D721Med (cell line): ENCODE results near the gene SLCO6A1.

Source experiments
- DNase-seq: peaks from one replicate; pipeline ENCODE4 v3.0.0; 2011; ENCODE audit warnings: low spot score; ENCODE audit not compliant: insufficient read length
- FAIRE-seq: peaks from 2 replicates; lab custom pipeline; 2011; peaks lifted over from hg19 to GRCh38; lab: Jason Lieb, UNC
- TF ChIP-seq, protein P1 (sequence below): IDR thresholded peaks from 2 replicates; pipeline ENCODE4 v1.5.1; 2012; ENCODE audit warnings: mild to moderate bottlenecking, control low read depth; ENCODE audit not compliant: insufficient read depth; ENCODE audit errors: missing control alignments

The SLCO6A1 gene, protein sequence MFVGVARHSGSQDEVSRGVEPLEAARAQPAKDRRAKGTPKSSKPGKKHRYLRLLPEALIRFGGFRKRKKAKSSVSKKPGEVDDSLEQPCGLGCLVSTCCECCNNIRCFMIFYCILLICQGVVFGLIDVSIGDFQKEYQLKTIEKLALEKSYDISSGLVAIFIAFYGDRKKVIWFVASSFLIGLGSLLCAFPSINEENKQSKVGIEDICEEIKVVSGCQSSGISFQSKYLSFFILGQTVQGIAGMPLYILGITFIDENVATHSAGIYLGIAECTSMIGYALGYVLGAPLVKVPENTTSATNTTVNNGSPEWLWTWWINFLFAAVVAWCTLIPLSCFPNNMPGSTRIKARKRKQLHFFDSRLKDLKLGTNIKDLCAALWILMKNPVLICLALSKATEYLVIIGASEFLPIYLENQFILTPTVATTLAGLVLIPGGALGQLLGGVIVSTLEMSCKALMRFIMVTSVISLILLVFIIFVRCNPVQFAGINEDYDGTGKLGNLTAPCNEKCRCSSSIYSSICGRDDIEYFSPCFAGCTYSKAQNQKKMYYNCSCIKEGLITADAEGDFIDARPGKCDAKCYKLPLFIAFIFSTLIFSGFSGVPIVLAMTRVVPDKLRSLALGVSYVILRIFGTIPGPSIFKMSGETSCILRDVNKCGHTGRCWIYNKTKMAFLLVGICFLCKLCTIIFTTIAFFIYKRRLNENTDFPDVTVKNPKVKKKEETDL

DNA sequence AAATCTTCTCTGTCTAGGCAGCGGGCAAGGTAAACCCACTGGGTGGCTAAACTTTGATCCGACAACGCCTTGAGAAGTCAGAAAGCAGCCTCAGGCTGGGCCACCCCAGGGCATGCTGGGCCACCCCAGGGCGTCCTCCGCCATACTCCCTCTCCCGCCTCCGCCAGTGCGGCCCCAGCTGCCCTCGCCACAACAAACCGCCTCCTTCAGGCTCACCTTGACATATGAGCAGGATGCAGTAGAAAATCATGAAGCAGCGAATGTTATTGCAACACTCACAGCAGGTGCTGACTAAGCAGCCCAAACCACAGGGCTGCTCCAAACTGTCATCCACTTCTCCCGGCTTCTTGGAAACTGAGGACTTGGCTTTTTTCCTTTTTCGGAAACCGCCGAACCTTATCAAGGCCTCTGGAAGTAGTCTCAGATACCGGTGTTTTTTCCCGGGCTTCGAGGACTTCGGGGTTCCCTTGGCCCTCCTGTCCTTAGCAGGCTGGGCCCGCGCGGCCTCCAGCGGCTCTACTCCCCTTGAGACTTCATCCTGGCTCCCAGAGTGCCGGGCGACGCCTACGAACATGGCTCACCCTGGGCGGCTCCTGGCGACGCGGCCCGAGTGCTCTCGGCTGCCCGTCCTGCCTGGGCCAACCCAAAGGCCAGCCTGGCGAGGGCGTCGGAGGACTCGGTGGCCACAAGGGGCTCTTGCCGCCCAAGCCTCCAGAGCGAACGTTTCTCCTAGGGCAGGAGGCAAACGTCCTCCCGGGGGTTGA lies at the start of gene SLCO6A1:
Gene SLCO6A1 (minus strand): TSS at position 731 of the 764 bp plus-strand sequence. CDS start 157 bp downstream, at position 574.
- no peak for DNase-seq
- FAIRE-seq: no peak
- TF ChIP-seq, protein P1, sequence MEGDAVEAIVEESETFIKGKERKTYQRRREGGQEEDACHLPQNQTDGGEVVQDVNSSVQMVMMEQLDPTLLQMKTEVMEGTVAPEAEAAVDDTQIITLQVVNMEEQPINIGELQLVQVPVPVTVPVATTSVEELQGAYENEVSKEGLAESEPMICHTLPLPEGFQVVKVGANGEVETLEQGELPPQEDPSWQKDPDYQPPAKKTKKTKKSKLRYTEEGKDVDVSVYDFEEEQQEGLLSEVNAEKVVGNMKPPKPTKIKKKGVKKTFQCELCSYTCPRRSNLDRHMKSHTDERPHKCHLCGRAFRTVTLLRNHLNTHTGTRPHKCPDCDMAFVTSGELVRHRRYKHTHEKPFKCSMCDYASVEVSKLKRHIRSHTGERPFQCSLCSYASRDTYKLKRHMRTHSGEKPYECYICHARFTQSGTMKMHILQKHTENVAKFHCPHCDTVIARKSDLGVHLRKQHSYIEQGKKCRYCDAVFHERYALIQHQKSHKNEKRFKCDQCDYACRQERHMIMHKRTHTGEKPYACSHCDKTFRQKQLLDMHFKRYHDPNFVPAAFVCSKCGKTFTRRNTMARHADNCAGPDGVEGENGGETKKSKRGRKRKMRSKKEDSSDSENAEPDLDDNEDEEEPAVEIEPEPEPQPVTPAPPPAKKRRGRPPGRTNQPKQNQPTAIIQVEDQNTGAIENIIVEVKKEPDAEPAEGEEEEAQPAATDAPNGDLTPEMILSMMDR: no peak

DNA sequence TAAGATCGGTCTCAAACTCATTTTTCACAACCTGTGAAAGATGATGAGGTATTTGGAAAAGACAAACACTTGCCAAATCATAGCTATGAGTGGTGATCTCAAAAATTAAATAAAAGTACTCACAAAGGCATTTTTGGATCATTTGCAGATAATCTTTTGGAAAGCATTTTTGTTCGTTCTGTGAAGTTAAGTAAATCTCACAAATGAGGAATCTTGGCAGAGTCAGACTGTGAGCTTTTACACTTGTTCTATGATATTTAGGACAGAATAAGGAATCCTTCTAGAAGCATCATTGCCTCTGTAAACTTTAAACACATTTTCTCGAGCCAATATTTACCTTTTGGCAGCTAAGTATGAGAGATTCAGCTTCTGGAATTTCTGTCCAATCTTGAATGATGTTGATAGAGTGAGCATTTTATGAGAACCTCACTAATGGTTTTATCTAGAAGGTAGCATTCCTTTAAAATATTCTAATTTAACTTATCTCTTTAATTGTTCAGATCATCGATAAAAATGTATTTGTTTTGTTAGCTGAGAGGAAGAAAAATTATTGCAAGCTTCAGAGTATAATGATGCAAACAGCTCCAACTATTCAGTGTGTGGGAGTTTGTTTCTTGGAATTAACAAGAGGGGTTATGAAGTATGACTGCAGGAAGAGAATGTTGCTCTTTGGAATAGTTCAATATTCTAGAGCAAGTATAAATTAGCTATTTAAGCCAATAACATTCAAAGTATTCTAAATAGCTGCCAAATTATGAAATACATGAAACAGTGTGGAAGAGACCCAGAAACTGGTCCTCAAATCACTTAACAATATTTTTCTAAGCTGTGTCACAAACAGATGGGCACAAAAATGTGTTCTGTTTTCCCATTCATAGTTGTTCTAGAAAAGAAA lies 48.6 kb upstream of the SLCO6A1 start:
- DNase-seq (no peak), FAIRE-seq (no peak)
- TF ChIP-seq, protein P1: no peak

DNA sequence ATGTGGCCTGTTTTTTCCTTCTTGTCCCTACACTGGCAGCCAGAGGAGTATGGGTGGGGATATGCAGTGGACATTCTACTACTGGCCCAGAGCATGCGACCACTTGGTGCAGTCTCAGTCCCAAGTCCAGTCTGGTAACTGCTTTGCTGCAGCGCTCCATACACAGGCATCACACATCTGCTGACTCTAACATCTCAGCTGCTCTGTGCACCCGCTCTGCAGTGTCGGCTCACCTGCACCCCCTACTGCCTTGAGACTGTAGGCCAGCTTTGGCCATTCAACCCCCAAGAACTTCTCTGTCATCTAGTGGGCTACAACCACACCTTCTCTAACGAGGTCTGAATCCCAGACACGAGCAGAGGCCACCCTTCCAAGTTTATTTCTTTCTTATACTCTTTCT lies 46.4 kb upstream of the SLCO6A1 start:
- DNase-seq (no peak), FAIRE-seq (no peak)
- TF ChIP-seq, protein P1: no peak

DNA sequence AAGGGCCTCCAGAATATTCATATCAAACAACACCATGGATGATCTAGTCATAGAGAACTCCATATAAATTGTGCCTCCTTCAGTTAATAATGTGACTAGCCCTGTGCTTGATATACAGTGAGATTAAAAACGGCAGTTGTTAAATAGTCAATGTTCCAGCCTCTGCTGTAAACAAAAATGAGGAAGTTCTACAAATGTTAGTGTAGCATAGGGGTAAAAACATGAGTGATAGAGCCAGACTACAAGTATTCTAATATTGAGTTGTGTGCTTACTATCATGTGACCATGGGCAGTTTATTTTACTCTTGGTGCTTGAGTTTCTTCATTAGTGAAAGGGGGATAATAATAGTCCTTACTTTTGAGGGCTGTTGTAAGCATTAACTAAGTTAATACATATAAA lies 43.3 kb upstream of the SLCO6A1 start:
- no peak for DNase-seq
- TF ChIP-seq, protein P1: no peak
- FAIRE-seq: no peak

DNA sequence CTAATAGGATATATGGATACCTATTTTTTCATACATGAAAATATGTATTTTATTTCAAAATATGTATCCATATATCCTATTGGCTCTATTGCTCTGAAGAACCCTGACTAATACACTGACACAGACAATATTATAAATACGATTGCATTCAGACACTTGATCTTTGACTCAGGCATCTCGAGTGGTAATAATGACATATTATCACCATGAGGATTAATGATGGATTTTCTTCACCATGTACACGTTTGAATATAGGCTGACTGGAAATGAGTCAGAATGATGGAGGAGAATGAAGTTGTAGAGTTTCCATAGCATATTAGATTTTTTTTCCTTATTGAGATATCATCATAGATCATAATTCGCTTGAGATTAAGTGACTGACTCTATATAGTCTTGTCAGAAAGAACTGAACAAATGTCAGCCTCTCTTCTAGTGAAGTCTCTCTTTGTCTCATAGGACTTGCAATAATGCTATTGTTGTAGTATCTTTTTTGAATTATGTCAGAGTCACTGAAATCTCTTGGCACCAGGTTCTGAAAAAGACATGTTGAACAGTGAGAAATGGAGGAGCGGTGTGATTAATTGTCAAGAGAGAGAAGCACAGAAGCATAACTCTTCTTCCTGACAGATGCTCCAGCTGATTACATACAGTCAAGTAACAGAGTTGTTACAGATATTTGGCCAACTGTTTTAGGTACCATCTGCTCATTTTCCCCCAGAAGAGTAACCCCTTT lies 41.4 kb upstream of the SLCO6A1 start:
- TF ChIP-seq, protein P1: no peak
- no peak for FAIRE-seq
- DNase-seq: no peak

DNA sequence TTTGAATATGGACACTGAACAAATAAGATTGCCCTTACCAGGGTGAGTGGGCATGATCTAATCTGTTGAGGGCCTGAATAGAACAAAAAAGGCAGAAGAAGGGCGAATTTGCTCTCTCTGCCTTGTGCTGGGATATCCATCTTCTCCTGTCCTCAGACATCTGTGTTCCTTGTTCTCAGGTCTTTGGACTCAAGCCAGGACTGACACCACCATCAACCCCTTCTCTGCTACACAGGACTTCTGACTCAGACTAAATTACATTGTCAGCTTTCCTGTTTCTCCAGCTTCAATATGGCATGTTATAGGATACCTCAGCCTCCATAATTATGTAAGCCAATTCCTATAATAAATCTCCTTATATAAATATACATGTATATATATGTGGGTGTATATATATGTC lies 40.8 kb upstream of the SLCO6A1 start:
- no peak for FAIRE-seq

More for the DNA sequence above, 40.8 kb upstream of the SLCO6A1 start:
- TF ChIP-seq, protein P1: no peak
- no peak for DNase-seq
